Spleen (tissue), 11 donors: Measurements from ENCODE around the gene FAM47E. TPM values are rescaled to one million over a fixed set of nuclear protein-coding genes. Genes with fewer than 3 reads are reported as not detected.
"Not testable (repeated sequence)": the region's sequence is repeated elsewhere in the genome, so short reads cannot be mapped to it uniquely, and the experiment has no call there.

Experiments used
- DNase-seq: peaks from one replicate; pipeline ENCODE4 v3.0.0-alpha.2; 2020
- H3K27ac ChIP-seq, 8 donors: fragments of 200-600 bp; sonication (generic) in 7 of 8; 1 replicate in 4 of 8; 2 replicates in 4 of 8; pipeline versions ENCODE4 v1.5.0 to v1.8.0; 2016 to 2021; ENCODE audit warnings: inconsistent platforms in 4 of 8, mild to moderate bottlenecking in 4 of 8, moderate library complexity in 1 of 8
- H3K27me3 ChIP-seq, 7 donors: fragments of 200-600 bp; sonication (generic) in 6 of 7; replicated peaks in 1 of 7; 1 replicate in 4 of 7; 2 replicates in 3 of 7; pipeline versions ENCODE4 v1.5.0 to v1.8.0; 2016 to 2021; ENCODE audit warnings: inconsistent platforms in 3 of 7, mild to moderate bottlenecking in 1 of 7
- H3K36me3 ChIP-seq, 6 donors: fragments of 200-600 bp; sonication (generic) in 5 of 6; 1 replicate in 4 of 6; 2 replicates in 2 of 6; pipeline versions ENCODE4 v1.5.0 to v1.8.0; 2016 to 2021; ENCODE audit warnings: inconsistent platforms in 2 of 6
- H3K4me1 ChIP-seq, 6 donors: fragments of 200-600 bp; sonication (generic) in 5 of 6; 1 replicate in 3 of 6; 2 replicates in 3 of 6; pipeline versions ENCODE4 v1.5.0 to v1.8.0; 2016 to 2021; ENCODE audit warnings: inconsistent platforms in 3 of 6
- H3K4me3 ChIP-seq, 8 donors: fragments of 200-600 bp; sonication (generic) in 7 of 8; 1 replicate in 4 of 8; 2 replicates in 4 of 8; pipeline versions ENCODE4 v1.5.0 to v1.8.0; 2016 to 2021; ENCODE audit warnings: inconsistent platforms in 4 of 8, mild to moderate bottlenecking in 4 of 8, moderate library complexity in 2 of 8
- H3K9me3 ChIP-seq, 8 donors: fragments of 200-600 bp; sonication (generic) in 7 of 8; 1 replicate in 4 of 8; 2 replicates in 4 of 8; pipeline versions ENCODE4 v1.5.0 to v1.8.0; 2016 to 2021; ENCODE audit warnings: inconsistent platforms in 4 of 8
- CTCF ChIP-seq, 11 experiments: fragments of 200-600 bp in 7 of 11; fragments of 450-650 bp in 4 of 11; sonication (generic) in 4 of 11; IDR thresholded peaks in 8 of 11; conservative IDR thresholded peaks in 3 of 11; 1 replicate in 7 of 11; 2 replicates in 4 of 11; pipeline versions ENCODE4 v1.4.0 to v1.8.0; 2016 to 2021; ENCODE audit warnings: antibody characterized with exemption in 11 of 11, inconsistent platforms in 4 of 11, mild to moderate bottlenecking in 1 of 11
- POLR2A ChIP-seq, 3 donors: fragments of 450-650 bp; IDR thresholded peaks; one replicate each; pipeline ENCODE4 v1.5.1; 2017; ENCODE audit warnings: antibody characterized with exemption in 3 of 3, mild to moderate bottlenecking in 1 of 3
- POLR2AphosphoS5 ChIP-seq, 3 donors: sonication (generic); formaldehyde crosslinking; IDR thresholded peaks; one replicate each; pipeline ENCODE4 v1.5.1; 2017; ENCODE audit warnings: antibody characterized with exemption in 3 of 3
- WGBS, 5 donors: extraction: QIAGEN DNeasy Blood & Tissue Kit in 3 of 5; methylation state at CpG; one replicate each; pipeline versions ENCODE4 v1.1.5 to v1.1.7; 2013 to 2018; 5-methylcytosine and 5-hydroxymethylcytosine counted together
- intact Hi-C: fragments of 100-400 bp; cut with DNase I; formaldehyde crosslinking; loops from one replicate; pipeline ENCODE4 v1.15.0; 2023; ENCODE audit warnings: low total_unique reads
- polyA plus RNA-seq, 3 donors: library from polyadenylated mRNA; stranded (reverse); fragments of 200-250 nt; gene quantifications; one replicate each; pipeline ENCODE4 v1.2.1, GENCODE V29; 2013
- total RNA-seq, 7 donors: library from RNA; depleted of rRNA in 3 of 7; stranded (reverse); fragments of >200 nt in 3 of 7; fragmentation: NEBNext Ultra II Directional in 4 of 7; extraction: Animal tissue kit (Norgen Biotek cat#: 25700) in 4 of 7; gene quantifications; one replicate each; pipeline versions ENCODE4 v1.1.0 to v1.2.1, GENCODE V29; 2016 to 2021
- donor health status: healthy with polysubstance abuse.
- donor health status: DM: no; HTN: no; CAD: no; lungs with moderate emphysema.
- donor health status: DM: no; HTN: no; CAD: no.
- donor health status: Bipolar disorder and iron deficiency.
- donor health status: healthy.
- donor health status: DM: no; HTN: no; CAD: no.
- donor health status: DM: yes; HTN: yes; CAD: no.

Gene FAM47E
- total and polyA plus RNA-seq, 10 donors: 0.66 to 6.2 (median 2.1) TPM

- TF ChIP-seq CTCF (IDR thresholded peaks at IDR 0.05 in 8 of 11, conservative IDR thresholded peaks at IDR 0.05 in 3 of 11) (no peak), POLR2AphosphoS5 (IDR thresholded peaks at IDR 0.05) (no peak), POLR2A (IDR thresholded peaks at IDR 0.05) (no peak)
- Histone ChIP-seq H3K36me3 (no peaks in the 10 kb centered on the region), H3K27me3 (no peaks in the 10 kb centered on the region), H3K9me3 (no peaks in the 10 kb centered on the region), H3K27ac (no peak overlapping the region), H3K4me1 (no peaks in the 10 kb centered on the region), H3K4me3 (no peak overlapping the region)
- intact Hi-C loops: no loop called here
- no peak for DNase-seq
- 73 to 85% (median 79%) methylated on average over 9 of the region's 9 CpGs for WGBS, 5 donors
Observed at GRCh38 chr4:76276813-76277212, 25.3 kb downstream of the FAM47E start.

GRCh38 chr4:76277667-76278066, 26.1 kb downstream of the FAM47E start:
- Histone ChIP-seq H3K36me3 (no peaks in the 10 kb centered on the region), H3K27ac (no peak overlapping the region), H3K9me3 (no peaks in the 10 kb centered on the region), H3K4me1 (no peaks in the 10 kb centered on the region), H3K27me3 (no peaks in the 10 kb centered on the region), H3K4me3 (no peak overlapping the region)
- TF ChIP-seq POLR2A (IDR thresholded peaks at IDR 0.05) (no peak), POLR2AphosphoS5 (IDR thresholded peaks at IDR 0.05) (no peak)
- WGBS, 5 donors: 57 to 89% (median 75%) methylated on average over 1 of the region's 1 CpG
- intact Hi-C loops: no loop called here
- DNase-seq: no peak

- 41 to 84% (median 64%) methylated on average over 1 of the region's 1 CpG for WGBS, 5 donors
- intact Hi-C loops: no loop called here
- no peaks in the 10 kb centered on the region for H3K4me1 ChIP-seq
- no peak overlapping the region for H3K27ac ChIP-seq
- no peaks in the 10 kb centered on the region for H3K27me3 ChIP-seq
- no peak overlapping the region for H3K4me3 ChIP-seq
- H3K36me3 ChIP-seq: no peaks in the 10 kb centered on the region
- no peaks in the 10 kb centered on the region for H3K9me3 ChIP-seq
- no peak for TF ChIP-seq POLR2A (IDR thresholded peaks at IDR 0.05)
- TF ChIP-seq POLR2AphosphoS5 (IDR thresholded peaks at IDR 0.05): no peak
- TF ChIP-seq CTCF (IDR thresholded peaks at IDR 0.05 in 8 of 11, conservative IDR thresholded peaks at IDR 0.05 in 3 of 11): no peak
- DNase-seq: no peak
Observed at GRCh38 chr4:76278583-76278982, 27.1 kb downstream of the FAM47E start.

GRCh38 chr4:76279462-76279861, 27.9 kb downstream of the FAM47E start:
- H3K9me3 ChIP-seq: no peaks in the 10 kb centered on the region
- TF ChIP-seq POLR2AphosphoS5 (IDR thresholded peaks at IDR 0.05): no peak
- no peak for TF ChIP-seq POLR2A (IDR thresholded peaks at IDR 0.05)
- intact Hi-C loops: no loop called here
- no peak overlapping the region for H3K4me3 ChIP-seq
- 49 to 95% (median 69%) methylated on average over 4 of the region's 4 CpGs for WGBS, 5 donors
- H3K27ac ChIP-seq: no peak overlapping the region
- no peak for DNase-seq
- no peaks in the 10 kb centered on the region for H3K36me3 ChIP-seq
- H3K27me3 ChIP-seq: no peaks in the 10 kb centered on the region
- H3K4me1 ChIP-seq: no peaks in the 10 kb centered on the region

- no peaks in the 10 kb centered on the region for H3K4me1 ChIP-seq
- H3K9me3 ChIP-seq: peaks cover 0 to 2% (median under 1%) of the 10 kb centered on the region in 8 donors
- no peak overlapping the region for H3K27ac ChIP-seq
- no peak overlapping the region for H3K4me3 ChIP-seq
- no peak for DNase-seq
- intact Hi-C loops: no loop called here
- TF ChIP-seq CTCF (IDR thresholded peaks at IDR 0.05 in 8 of 11, conservative IDR thresholded peaks at IDR 0.05 in 3 of 11) (no peak), POLR2A (IDR thresholded peaks at IDR 0.05) (no peak), POLR2AphosphoS5 (IDR thresholded peaks at IDR 0.05) (no peak)
- H3K27me3 ChIP-seq: no peaks in the 10 kb centered on the region
- WGBS, 5 donors: 77 to 88% (median 82%) methylated on average over 6 of the region's 6 CpGs
- H3K36me3 ChIP-seq: no peaks in the 10 kb centered on the region
Observed at GRCh38 chr4:76280488-76281441, 29.2 kb downstream of the FAM47E start.

- H3K27me3 ChIP-seq, H3K4me1 ChIP-seq, H3K27ac ChIP-seq, H3K4me3 ChIP-seq, intact Hi-C loops, DNase-seq, H3K36me3 ChIP-seq: not testable (repeated sequence)
- H3K9me3 ChIP-seq: peaks cover 0 to 10% (median 7%) of the 10 kb centered on the region in 8 donors
- WGBS, 5 donors: 62 to 87% (median 73%) methylated on average over 5 to 6 of the region's 6 CpGs
Observed at GRCh38 chr4:76281594-76281993, 30.1 kb downstream of the FAM47E start.
